IMR-90 (cell line): Measurements from ENCODE around the gene CREB5.

Source experiments
- MXI1 ChIP-seq: IDR thresholded peaks from 2 replicates; pipeline ENCODE4 v1.6.1; 2012; ENCODE audit warnings: low read depth, mild to moderate bottlenecking, low read length, moderate library complexity, borderline replicate concordance
- POLR2A ChIP-seq: IDR thresholded peaks from 2 replicates; pipeline ENCODE4 v1.6.1; 2012; ENCODE audit warnings: mild to moderate bottlenecking, low read depth, low read length
- RFX5 ChIP-seq: IDR thresholded peaks from 2 replicates; pipeline ENCODE4 v1.8.0; 2012; ENCODE audit warnings: low read depth, mild to moderate bottlenecking, low read length, moderate library complexity
- SMC3 ChIP-seq: fragments of 150-350 bp; IDR thresholded peaks from 2 replicates; pipeline ENCODE4 v1.6.1; 2016; ENCODE audit warnings: low read depth, mild to moderate bottlenecking, antibody characterized with exemption, low read length, moderate library complexity
- TF ChIP-seq, protein P1 (sequence below): conservative IDR thresholded peaks from 2 replicates; pipeline ENCODE4 v1.5.1; 2012; ENCODE audit warnings: mild to moderate bottlenecking, low read depth, low read length, improper control_type of control experiment

GRCh38 chr7:28802450-28802849 lies 390.1 kb downstream of the CREB5 start:
- TF ChIP-seq RFX5 (no peak), MXI1 (no peak), POLR2A (no peak), SMC3 (no peak)
- TF ChIP-seq, protein P1, sequence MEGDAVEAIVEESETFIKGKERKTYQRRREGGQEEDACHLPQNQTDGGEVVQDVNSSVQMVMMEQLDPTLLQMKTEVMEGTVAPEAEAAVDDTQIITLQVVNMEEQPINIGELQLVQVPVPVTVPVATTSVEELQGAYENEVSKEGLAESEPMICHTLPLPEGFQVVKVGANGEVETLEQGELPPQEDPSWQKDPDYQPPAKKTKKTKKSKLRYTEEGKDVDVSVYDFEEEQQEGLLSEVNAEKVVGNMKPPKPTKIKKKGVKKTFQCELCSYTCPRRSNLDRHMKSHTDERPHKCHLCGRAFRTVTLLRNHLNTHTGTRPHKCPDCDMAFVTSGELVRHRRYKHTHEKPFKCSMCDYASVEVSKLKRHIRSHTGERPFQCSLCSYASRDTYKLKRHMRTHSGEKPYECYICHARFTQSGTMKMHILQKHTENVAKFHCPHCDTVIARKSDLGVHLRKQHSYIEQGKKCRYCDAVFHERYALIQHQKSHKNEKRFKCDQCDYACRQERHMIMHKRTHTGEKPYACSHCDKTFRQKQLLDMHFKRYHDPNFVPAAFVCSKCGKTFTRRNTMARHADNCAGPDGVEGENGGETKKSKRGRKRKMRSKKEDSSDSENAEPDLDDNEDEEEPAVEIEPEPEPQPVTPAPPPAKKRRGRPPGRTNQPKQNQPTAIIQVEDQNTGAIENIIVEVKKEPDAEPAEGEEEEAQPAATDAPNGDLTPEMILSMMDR, result no peak
